H9 (cell line): Measurements from ENCODE around the gene PFDN1. TPM values are rescaled to one million over a fixed set of nuclear protein-coding genes. Genes with fewer than 3 reads are reported as not detected.

Source experiments
- DNase-seq: peaks from one replicate; pipeline ENCODE4 v3.0.0-alpha.2; 2017
- H2AFZ ChIP-seq: one replicate; pipeline ENCODE4 v1.6.1; 2013; ENCODE audit warnings: mild to moderate bottlenecking, low read length, control low read depth, moderate library complexity
- H2AK5ac ChIP-seq: 2 replicates; pipeline ENCODE4 v1.6.1; 2013; ENCODE audit warnings: low read length, control low read depth, mixed read lengths; ENCODE audit not compliant: insufficient read length
- H2BK120ac ChIP-seq: one replicate; pipeline ENCODE4 v1.6.1; 2013; ENCODE audit warnings: low read depth, mild to moderate bottlenecking, low read length, control low read depth, inconsistent platforms; ENCODE audit not compliant: poor library complexity, severe bottlenecking
- H2BK12ac ChIP-seq: 2 replicates; pipeline ENCODE4 v1.6.1; 2013; ENCODE audit warnings: low read length, control low read depth, mixed read lengths, low read depth; ENCODE audit not compliant: insufficient read length
- H2BK15ac ChIP-seq: 2 replicates; pipeline ENCODE4 v1.6.1; 2013; ENCODE audit warnings: low read depth, low read length, control low read depth
- H2BK20ac ChIP-seq: one replicate; pipeline ENCODE4 v1.6.1; 2013; ENCODE audit warnings: low read depth, mild to moderate bottlenecking, low read length, control low read depth, inconsistent platforms; ENCODE audit not compliant: poor library complexity, severe bottlenecking
- H2BK5ac ChIP-seq: 2 replicates; pipeline ENCODE4 v1.6.1; 2013; ENCODE audit warnings: low read length, control low read depth, mixed read lengths; ENCODE audit not compliant: insufficient read length
- H3K14ac ChIP-seq: 2 replicates; pipeline ENCODE4 v1.6.1; 2013; ENCODE audit warnings: low read length, control low read depth; ENCODE audit not compliant: insufficient read depth
- H3K18ac ChIP-seq: 2 replicates; pipeline ENCODE4 v1.6.1; 2013; ENCODE audit warnings: low read depth, mild to moderate bottlenecking, mixed read lengths, low read length, control low read depth; ENCODE audit not compliant: insufficient read length
- H3K23ac ChIP-seq: 2 replicates; pipeline ENCODE4 v1.6.1; 2013; ENCODE audit warnings: low read length, control low read depth, mixed read lengths, low read depth; ENCODE audit not compliant: insufficient read length
- H3K23me2 ChIP-seq: 2 replicates; pipeline ENCODE4 v1.6.1; 2013; ENCODE audit warnings: low read depth, mild to moderate bottlenecking, mixed read lengths, low read length, control low read depth; ENCODE audit not compliant: insufficient read length, poor library complexity, severe bottlenecking
- H3K27ac ChIP-seq: 2 replicates; pipeline ENCODE4 v1.5.1; 2013; ENCODE audit warnings: low read length, control low read depth, mixed read lengths, low read depth; ENCODE audit not compliant: insufficient read length
- H3K27me3 ChIP-seq: 2 replicates; pipeline ENCODE4 v1.6.1; 2013; ENCODE audit warnings: low read length, control low read depth, inconsistent platforms; ENCODE audit not compliant: insufficient read depth
- H3K4ac ChIP-seq: 2 replicates; pipeline ENCODE4 v1.6.1; 2013; ENCODE audit warnings: low read depth, mild to moderate bottlenecking, control low read depth, inconsistent platforms, low read length, moderate library complexity
- H3K4me1 ChIP-seq: 2 replicates; pipeline ENCODE4 v1.6.1; 2013; ENCODE audit warnings: low read length, control low read depth, inconsistent platforms; ENCODE audit not compliant: insufficient read depth
- H3K4me2 ChIP-seq: 2 replicates; pipeline ENCODE4 v1.6.1; 2013; ENCODE audit warnings: low read length, control low read depth, mixed read lengths; ENCODE audit not compliant: insufficient read length, insufficient read depth
- H3K56ac ChIP-seq: 2 replicates; pipeline ENCODE4 v1.6.1; 2013; ENCODE audit warnings: low read depth, mild to moderate bottlenecking, mixed read lengths, low read length, control low read depth; ENCODE audit not compliant: insufficient read length
- H3K79me1 ChIP-seq: 2 replicates; pipeline ENCODE4 v1.6.1; 2013; ENCODE audit warnings: low read depth, mild to moderate bottlenecking, moderate library complexity, low read length, control low read depth, inconsistent platforms; ENCODE audit not compliant: insufficient read depth, poor library complexity, severe bottlenecking
- H3K79me2 ChIP-seq: 2 replicates; pipeline ENCODE4 v1.6.1; 2013; ENCODE audit warnings: low read length, control low read depth, inconsistent platforms; ENCODE audit not compliant: insufficient read depth
- H3K9ac ChIP-seq: 2 replicates; pipeline ENCODE4 v1.6.1; 2013; ENCODE audit warnings: low read length, control low read depth, mixed read lengths; ENCODE audit not compliant: insufficient read length; ENCODE audit errors: extremely low read depth
- H3K9me3 ChIP-seq: one replicate; pipeline ENCODE4 v1.6.1; 2013; ENCODE audit warnings: low read depth, low read length, inconsistent platforms; ENCODE audit not compliant: control insufficient read depth
- H3T11ph ChIP-seq: one replicate; pipeline ENCODE4 v1.6.1; 2013; ENCODE audit warnings: mild to moderate bottlenecking, low read length, control low read depth, inconsistent platforms
- H4K20me1 ChIP-seq: one replicate; pipeline ENCODE4 v1.6.1; 2013; ENCODE audit not compliant: control insufficient read depth, insufficient read length, insufficient read depth
- H4K5ac ChIP-seq: 2 replicates; pipeline ENCODE4 v1.6.1; 2013; ENCODE audit warnings: low read depth, mild to moderate bottlenecking, mixed read lengths, low read length, control low read depth; ENCODE audit not compliant: insufficient read length
- H4K8ac ChIP-seq: replicated peaks from 2 replicates; pipeline ENCODE4 v1.6.1; 2013; ENCODE audit warnings: low read length, control low read depth, mixed read lengths, low read depth; ENCODE audit not compliant: insufficient read length
- H4K91ac ChIP-seq: 2 replicates; pipeline ENCODE4 v1.6.1; 2013; ENCODE audit warnings: low read depth, mild to moderate bottlenecking, moderate library complexity, mixed read lengths, low read length, control low read depth; ENCODE audit not compliant: insufficient read length
- H3K27ac Mint-ChIP-seq, 3 experiments: 2 replicates in 2 of 3; 3 replicates in 1 of 3; pipeline ENCODE4 v1.8.0; 2020 to 2021; ENCODE audit warnings: mixed read lengths in 3 of 3, mild to moderate bottlenecking in 1 of 3, moderate library complexity in 1 of 3
- H3K27me3 Mint-ChIP-seq: 2 replicates; pipeline ENCODE4 v1.8.0; 2021; ENCODE audit warnings: low read depth, mild to moderate bottlenecking, moderate library complexity, mixed read lengths
- H3K36me3 Mint-ChIP-seq, 3 experiments: 2 replicates in 2 of 3; 3 replicates in 1 of 3; pipeline ENCODE4 v1.8.0; 2020 to 2021; ENCODE audit warnings: low read depth in 3 of 3, mixed read lengths in 3 of 3; ENCODE audit not compliant: insufficient read depth in 1 of 3
- H3K4me1 Mint-ChIP-seq, 2 experiments: 2 replicates each; pipeline ENCODE4 v1.8.0; 2020; ENCODE audit warnings: mixed read lengths in 2 of 2
- H3K4me3 Mint-ChIP-seq, 2 experiments: 2 replicates in 1 of 2; 3 replicates in 1 of 2; pipeline ENCODE4 v1.8.0; 2020 to 2021; ENCODE audit warnings: mild to moderate bottlenecking in 2 of 2, mixed read lengths in 2 of 2, moderate library complexity in 1 of 2
- H3K9me3 Mint-ChIP-seq, 2 experiments: 2 replicates in 1 of 2; 3 replicates in 1 of 2; pipeline ENCODE4 v1.8.0; 2020; ENCODE audit warnings: mild to moderate bottlenecking in 2 of 2, mixed read lengths in 2 of 2, moderate library complexity in 1 of 2
- WGBS: extraction: QIAGEN DNeasy Blood & Tissue Kit; methylation state at CpG from one replicate; pipeline ENCODE4 v1.1.7; 2013; ENCODE audit warnings: missing lambda C conversion rate, low lambda C conversion rate, mixed read lengths; ENCODE audit not compliant: insufficient read length; ENCODE audit errors: extremely low coverage; 5-methylcytosine and 5-hydroxymethylcytosine counted together
- total RNA-seq: library from RNA; stranded (reverse); gene quantifications from 2 replicates; pipeline ENCODE4 v1.2.1, GENCODE V29; 2021
- TF ChIP-seq, protein P1 (sequence below): fragments of 200-600 bp; sonication (generic); conservative IDR thresholded peaks from 3 replicates; pipeline ENCODE4 v1.8.0; 2021; ENCODE audit warnings: antibody characterized with exemption, mild to moderate bottlenecking

Gene PFDN1
- total RNA-seq, 1 experiment from 2014 or later = 58.3 TPM

DNA sequence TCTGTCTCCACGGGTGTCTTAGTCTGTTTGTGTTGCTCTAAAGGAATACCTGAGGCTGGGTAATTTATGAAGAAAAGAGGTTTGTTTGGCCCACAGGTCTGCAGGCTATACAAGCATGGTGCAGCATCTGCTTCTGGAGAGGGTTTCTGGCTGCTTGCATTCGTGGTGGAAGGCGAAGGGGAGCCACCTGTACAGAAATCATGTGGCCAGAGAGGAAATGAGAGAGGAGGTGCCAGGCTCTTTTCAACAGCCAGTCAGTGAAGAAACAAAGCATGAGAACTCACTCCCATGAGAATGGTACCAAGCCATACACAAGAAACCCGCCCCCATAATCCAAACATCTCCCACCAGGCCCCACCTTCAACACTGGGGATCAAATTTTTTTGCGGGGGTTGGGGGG, 53.4 kb downstream of the PFDN1 start:
- Mint-ChIP-seq H3K4me3 (no peak overlapping the region), H3K27me3 (no peaks in the 10 kb centered on the region), H3K9me3 (no peaks in the 10 kb centered on the region), H3K27ac (peak overlapping the region in 2 of 3 experiments; percentile 29 to 54; a peak in 3 of 7 replicates), H3K4me1 (peaks cover 22 to 26% of the 10 kb centered on the region in 2 experiments), H3K36me3 (peaks cover 10 to 28% (median 14%) of the 10 kb centered on the region in 3 experiments)
- no peaks in the 10 kb centered on the region for H3K79me1 ChIP-seq
- H2AFZ ChIP-seq = no peak overlapping the region
- no peaks in the 10 kb centered on the region for H4K20me1 ChIP-seq
- DNase-seq = no peak
- no peak overlapping the region for H2BK5ac ChIP-seq
- TF ChIP-seq, protein P1, sequence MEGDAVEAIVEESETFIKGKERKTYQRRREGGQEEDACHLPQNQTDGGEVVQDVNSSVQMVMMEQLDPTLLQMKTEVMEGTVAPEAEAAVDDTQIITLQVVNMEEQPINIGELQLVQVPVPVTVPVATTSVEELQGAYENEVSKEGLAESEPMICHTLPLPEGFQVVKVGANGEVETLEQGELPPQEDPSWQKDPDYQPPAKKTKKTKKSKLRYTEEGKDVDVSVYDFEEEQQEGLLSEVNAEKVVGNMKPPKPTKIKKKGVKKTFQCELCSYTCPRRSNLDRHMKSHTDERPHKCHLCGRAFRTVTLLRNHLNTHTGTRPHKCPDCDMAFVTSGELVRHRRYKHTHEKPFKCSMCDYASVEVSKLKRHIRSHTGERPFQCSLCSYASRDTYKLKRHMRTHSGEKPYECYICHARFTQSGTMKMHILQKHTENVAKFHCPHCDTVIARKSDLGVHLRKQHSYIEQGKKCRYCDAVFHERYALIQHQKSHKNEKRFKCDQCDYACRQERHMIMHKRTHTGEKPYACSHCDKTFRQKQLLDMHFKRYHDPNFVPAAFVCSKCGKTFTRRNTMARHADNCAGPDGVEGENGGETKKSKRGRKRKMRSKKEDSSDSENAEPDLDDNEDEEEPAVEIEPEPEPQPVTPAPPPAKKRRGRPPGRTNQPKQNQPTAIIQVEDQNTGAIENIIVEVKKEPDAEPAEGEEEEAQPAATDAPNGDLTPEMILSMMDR = no peak
- no peaks in the 10 kb centered on the region for H3K79me2 ChIP-seq
- no peak overlapping the region for H2BK20ac ChIP-seq
- no peak overlapping the region for H3T11ph ChIP-seq
- no peak overlapping the region for H4K8ac ChIP-seq
- no peak overlapping the region for H3K4ac ChIP-seq
- H3K14ac ChIP-seq = no peak overlapping the region
- H3K4me2 ChIP-seq = no peak overlapping the region
- no peak overlapping the region for H3K23ac ChIP-seq
- H4K91ac ChIP-seq = no peak overlapping the region
- H3K4me1 ChIP-seq = peaks cover 4% of the 10 kb centered on the region
- H3K18ac ChIP-seq = no peak overlapping the region
- H3K9ac ChIP-seq = no peak overlapping the region
- H3K27ac ChIP-seq = no peak overlapping the region
- no peaks in the 10 kb centered on the region for H3K9me3 ChIP-seq
- no peaks in the 10 kb centered on the region for H3K27me3 ChIP-seq
- no peak overlapping the region for H2BK15ac ChIP-seq
- no peak overlapping the region for H4K5ac ChIP-seq
- no peak overlapping the region for H2AK5ac ChIP-seq
- no peaks in the 10 kb centered on the region for H3K23me2 ChIP-seq
- H2BK12ac ChIP-seq = no peak overlapping the region
- WGBS = no CpG with 5 or more reads among the region's 5 CpGs
- H3K56ac ChIP-seq = no peak overlapping the region
- H2BK120ac ChIP-seq = no peak overlapping the region
